Panc1 (cell line): Measurements from ENCODE around the gene TRIM28. TPM values are rescaled to one million over a fixed set of nuclear protein-coding genes. Genes with fewer than 3 reads are reported as not detected.

ENCODE experiments used
- ATAC-seq: fragments of 200-7000 bp; cut with Tn5 transposase; 2 replicates; pipeline ENCODE4 v1.9.1; 2020; ENCODE audit warnings: mild to moderate bottlenecking, moderate library complexity
- BruUV-seq: library from RNA; stranded (reverse); fragments of 400-500 nt; replicated peaks from 2 replicates; lab custom pipeline; 2021; lab: Mats Ljungman, UMichigan
- CTCF ChIA-PET: fragments of 300-600 bp; sonication (Branson Sonifier 250); formaldehyde crosslinking; loops from one replicate; lab custom pipeline; 2022; ENCODE audit warnings: antibody characterized with exemption; lab: Charles Lee
- POLR2A ChIA-PET: fragments of 300-600 bp; sonication (Branson Sonifier 250); formaldehyde crosslinking; loops from one replicate; lab custom pipeline; 2022; ENCODE audit warnings: antibody characterized with exemption; lab: Charles Lee
- DNase-seq: peaks from one replicate; pipeline ENCODE4 v3.0.0-alpha.2; 2010; ENCODE audit warnings: low read depth, low spot score
- H3K27ac ChIP-seq: 2 replicates; pipeline ENCODE4 v1.5.1; 2011; ENCODE audit warnings: mild to moderate bottlenecking, low read length, inconsistent platforms
- H3K27me3 ChIP-seq: fragments of 200-500 bp; sonication (Bioruptor generic); 2 replicates; pipeline ENCODE4 v1.6.0; 2014; ENCODE audit warnings: low read length, inconsistent platforms; ENCODE audit not compliant: control insufficient read depth, insufficient read depth
- H3K36me3 ChIP-seq: fragments of 200-500 bp; sonication (Bioruptor generic); 2 replicates; pipeline ENCODE4 v1.5.1; 2014; ENCODE audit warnings: inconsistent platforms, mild to moderate bottlenecking, low read length, moderate library complexity; ENCODE audit not compliant: control insufficient read depth, insufficient read depth
- H3K4me1 ChIP-seq: 2 replicates; pipeline ENCODE4 v1.5.1; 2011; ENCODE audit warnings: inconsistent platforms, mild to moderate bottlenecking, low read length, moderate library complexity; ENCODE audit not compliant: control insufficient read depth, insufficient read depth
- H3K4me3 ChIP-seq, 2 experiments: 2 replicates each; pipeline ENCODE4 v1.5.1; 2011 to 2012; ENCODE audit warnings: low read depth in 2 of 2, low read length in 2 of 2, mild to moderate bottlenecking in 2 of 2, inconsistent platforms in 1 of 2, moderate library complexity in 1 of 2
- H3K9me3 ChIP-seq: fragments of 200-500 bp; sonication (Bioruptor generic); 2 replicates; pipeline ENCODE4 v1.5.1; 2014; ENCODE audit warnings: low read depth, mild to moderate bottlenecking, inconsistent platforms, low read length, moderate library complexity; ENCODE audit not compliant: control insufficient read depth, insufficient read depth
- CTCF ChIP-seq: fragments of 450-650 bp; IDR thresholded peaks from 2 replicates; pipeline ENCODE4 v1.5.1; 2017; ENCODE audit warnings: mild to moderate bottlenecking
- POLR2AphosphoS5 ChIP-seq: IDR thresholded peaks from 2 replicates; pipeline ENCODE4 v1.6.1; 2012; ENCODE audit warnings: mild to moderate bottlenecking, low read depth, low read length, moderate library complexity
- REST ChIP-seq, 2 experiments: IDR thresholded peaks; 2 replicates each; pipeline ENCODE4 v1.6.1; 2011 to 2012; ENCODE audit warnings: low read depth in 2 of 2, control low read depth in 1 of 2, low read length in 1 of 2, mild to moderate bottlenecking in 1 of 2, moderate library complexity in 1 of 2; ENCODE audit not compliant: insufficient read depth in 1 of 2
- SIN3A ChIP-seq: IDR thresholded peaks from 2 replicates; pipeline ENCODE4 v1.6.1; 2012; ENCODE audit warnings: low read depth, mild to moderate bottlenecking, low read length, moderate library complexity, borderline replicate concordance; ENCODE audit not compliant: insufficient read depth
- TCF7L2 ChIP-seq: IDR thresholded peaks from 2 replicates; pipeline ENCODE4 v1.6.1; 2011; ENCODE audit warnings: mild to moderate bottlenecking, low read depth, low read length, inconsistent platforms
- in situ Hi-C: cut with HindIII; loops from 2 replicates; pipeline ENCODE4 v1.10.0; 2016; ENCODE audit warnings: low sequenced_read_pairs, low pct_unique_long_range_greater_than_20kb
- intact Hi-C: fragments of 100-400 bp; cut with micrococcal nuclease; formaldehyde crosslinking; loops from one replicate; pipeline ENCODE4 v1.10.0; 2022; ENCODE audit not compliant: unreplicated experiment
- total RNA-seq: library from RNA; stranded (reverse); gene quantifications from one replicate; pipeline ENCODE4 v1.2.1, GENCODE V29; 2021; ENCODE audit not compliant: unreplicated experiment

The TRIM28 gene
- total RNA-seq, 1 experiment from 2014 or later = 767 TPM

DNA sequence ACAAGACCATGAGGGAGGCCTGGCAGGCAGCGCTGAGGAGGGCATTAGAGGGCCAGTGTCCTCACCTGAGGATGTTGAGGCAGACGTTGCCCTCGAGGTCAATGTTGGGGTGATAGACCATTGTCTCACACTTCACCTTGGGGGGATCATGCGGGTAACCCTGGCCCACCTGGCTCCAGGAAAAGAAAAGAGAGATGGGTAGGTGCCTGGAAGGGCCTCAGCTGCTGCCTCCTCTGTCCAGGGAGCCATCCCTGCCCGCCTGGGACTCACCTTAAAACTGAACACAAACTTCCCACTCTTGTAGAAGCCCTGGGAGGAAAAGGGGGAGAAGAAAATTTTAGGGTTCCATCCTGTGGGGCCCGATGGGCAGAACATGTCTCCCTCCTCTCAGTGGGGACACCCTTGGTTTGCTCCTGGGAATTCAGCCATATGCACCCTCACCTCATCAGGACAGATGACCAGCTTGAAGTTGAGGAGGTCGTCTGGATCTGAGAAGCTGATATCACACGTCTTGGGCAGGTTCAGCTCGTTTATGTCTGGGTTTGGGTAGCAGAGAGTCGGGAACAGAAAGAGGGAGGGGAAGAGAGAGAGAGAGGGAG is 12.9 kb downstream of the TRIM28 start:
- in situ Hi-C loops = no loop called here
- no peak for ATAC-seq
- TF ChIP-seq CTCF (no peak), TCF7L2 (no peak), POLR2AphosphoS5 (no peak), SIN3A (no peak), REST (IDR thresholded peaks at IDR 0.05; ENCODE audit: insufficient read depth in 1 of 2, low read depth in 2 of 2, low read length in 1 of 2) (no peak)
- ChIA-PET POLR2A (interaction anchor here (0.5 to 1.2 kb wide), 2 partner anchors 17 to 19 kb away, joined by 5 to 7 read pairs; no protein-coding TSS in a partner anchor), CTCF (interaction anchor here (0.5 kb wide), 1 partner anchor 787 kb away, joined by 8 read pairs; the partner anchor contains the start of gene ZNF586)
- Histone ChIP-seq H3K36me3 (peaks cover under 1% of the 10 kb centered on the region; the same call in 1 of the 2 replicates), H3K27ac (peak overlapping the region; percentile 84), H3K27me3 (no peaks in the 10 kb centered on the region), H3K4me1 (peaks cover 42% of the 10 kb centered on the region), H3K4me3 (peak overlapping the region; percentile 66 to 100), H3K9me3 (no peaks in the 10 kb centered on the region)
- BruUV-seq = TSS peak; percentile 62
- no peak for DNase-seq
- intact Hi-C loops = no loop called here

DNA sequence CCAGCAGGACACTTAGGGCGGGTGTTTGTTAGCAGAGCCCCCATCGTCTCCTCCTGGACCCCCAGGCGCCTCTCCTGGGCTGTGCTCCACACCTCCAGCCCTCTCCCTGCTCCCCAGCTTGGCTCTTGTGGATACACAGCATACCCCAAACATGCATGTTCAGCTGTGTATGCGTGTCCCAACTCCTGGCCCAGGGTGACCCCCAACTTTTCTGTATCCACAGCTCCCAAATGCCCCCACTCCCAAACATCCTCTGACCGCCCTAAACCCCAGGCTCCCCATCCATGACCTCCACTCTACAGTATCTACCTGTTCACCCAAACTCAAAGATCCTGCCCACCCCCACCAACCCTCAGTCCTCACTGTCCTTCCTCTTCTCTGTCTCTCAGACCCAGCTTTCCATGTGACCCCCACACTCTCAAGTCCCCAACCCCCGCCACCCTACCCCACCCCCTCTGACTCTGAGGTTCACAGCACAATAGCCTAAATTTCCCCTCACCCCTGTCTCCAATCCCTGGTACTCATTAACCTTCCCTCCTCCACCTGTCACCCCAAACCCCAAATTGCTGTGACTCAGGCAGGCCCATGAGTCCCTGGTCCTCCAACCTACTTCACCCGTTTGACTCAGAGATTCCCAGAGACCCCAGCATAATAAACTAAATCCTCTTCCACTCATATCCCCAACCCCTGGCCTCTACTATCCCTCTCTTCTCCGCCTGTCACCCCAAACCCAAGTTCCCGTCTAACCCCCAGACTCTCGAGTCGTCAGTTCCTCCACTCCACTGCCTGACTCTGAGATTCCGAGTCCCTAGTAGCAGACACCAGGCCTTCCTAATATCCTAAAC is 13.6 kb downstream of the TRIM28 start:
- Histone ChIP-seq H3K4me1 (peaks cover 42% of the 10 kb centered on the region), H3K27ac (peak overlapping the region; percentile 84), H3K9me3 (no peaks in the 10 kb centered on the region), H3K4me3 (peak overlapping the region; percentile 66 to 100), H3K36me3 (no peaks in the 10 kb centered on the region; the same call in 1 of the 2 replicates), H3K27me3 (no peaks in the 10 kb centered on the region)
- no peak for DNase-seq
- intact Hi-C loops = no loop called here
- BruUV-seq = no TSS peak
- ChIA-PET POLR2A (interaction anchor here (0.5 to 1.2 kb wide), 2 partner anchors 17 to 18 kb away, joined by 5 to 7 read pairs; no protein-coding TSS in a partner anchor), CTCF (interaction anchor here (0.5 kb wide), 1 partner anchor 788 kb away, joined by 8 read pairs; the partner anchor contains the start of gene ZNF586)
- ATAC-seq = no peak
- TF ChIP-seq CTCF (no peak), POLR2AphosphoS5 (no peak), TCF7L2 (no peak), SIN3A (no peak), REST (IDR thresholded peaks at IDR 0.05; ENCODE audit: insufficient read depth in 1 of 2, low read depth in 2 of 2, low read length in 1 of 2) (no peak)
- in situ Hi-C loops = no loop called here
